Upper lobe of right lung (tissue), 1 donor: ENCODE data around the gene ZNF628. TPM values are rescaled to one million over a fixed set of nuclear protein-coding genes. Genes with fewer than 3 reads are reported as not detected.

Source experiments
- ATAC-seq: fragments of 200-7000 bp; cut with Tn5 transposase; one replicate; pipeline ENCODE4 v1.9.1; 2020; ENCODE audit warnings: mild to moderate bottlenecking, moderate library complexity
- DNase-seq: peaks from one replicate; pipeline ENCODE4 v3.0.0-alpha.2; 2020
- H3K27ac ChIP-seq: fragments of 200-600 bp; one replicate; pipeline ENCODE4 v1.8.0; 2022
- H3K27me3 ChIP-seq: fragments of 200-600 bp; one replicate; pipeline ENCODE4 v1.8.0; 2022; ENCODE audit warnings: mild to moderate bottlenecking
- H3K36me3 ChIP-seq: fragments of 200-600 bp; one replicate; pipeline ENCODE4 v1.8.0; 2022
- H3K4me1 ChIP-seq: fragments of 200-600 bp; one replicate; pipeline ENCODE4 v1.8.0; 2022
- H3K4me3 ChIP-seq: fragments of 200-600 bp; one replicate; pipeline ENCODE4 v1.8.0; 2022; ENCODE audit warnings: mild to moderate bottlenecking
- H3K9me3 ChIP-seq: fragments of 200-600 bp; one replicate; pipeline ENCODE4 v1.8.0; 2022
- CTCF ChIP-seq: fragments of 200-600 bp; IDR thresholded peaks from one replicate; pipeline ENCODE4 v1.8.0; 2022; ENCODE audit warnings: antibody characterized with exemption
- intact Hi-C: fragments of 100-400 bp; cut with DNase I; formaldehyde crosslinking; loops from one replicate; pipeline ENCODE4 v1.11.0; 2022
- total RNA-seq: library from RNA; stranded (reverse); fragmentation: NEBNext Ultra II Directional; extraction: Animal tissue kit (Norgen Biotek cat#: 25700); gene quantifications from one replicate; pipeline ENCODE4 v1.2.1, GENCODE V29; 2021
- donor health status: DM: no; HTN: yes; CAD: no; lungs with severe emphysema.

ZNF628 gene
- total RNA-seq, 1 donor from 2014 or later: 10.2 TPM

GRCh38 chr19:55478364-55478763, 1.9 kb downstream of the ZNF628 start:
- intact Hi-C loops: no loop called here
- TF ChIP-seq CTCF: no peak
- ATAC-seq (no peak), DNase-seq (no peak)
- H3K9me3 ChIP-seq: no peaks in the 10 kb centered on the region
- no peaks in the 10 kb centered on the region for H3K27me3 ChIP-seq
- H3K36me3 ChIP-seq: peaks cover 5% of the 10 kb centered on the region
- no peak overlapping the region for H3K27ac ChIP-seq
- H3K4me3 ChIP-seq: no peak overlapping the region
- H3K4me1 ChIP-seq: peaks cover 11% of the 10 kb centered on the region

- H3K36me3 ChIP-seq: peaks cover 5% of the 10 kb centered on the region
- H3K9me3 ChIP-seq: no peaks in the 10 kb centered on the region
- intact Hi-C loops: no loop called here
- TF ChIP-seq CTCF: no peak
- ATAC-seq: no peak
- H3K4me3 ChIP-seq: no peak overlapping the region
- no peaks in the 10 kb centered on the region for H3K27me3 ChIP-seq
- no peak overlapping the region for H3K27ac ChIP-seq
- H3K4me1 ChIP-seq: peaks cover 13% of the 10 kb centered on the region
- DNase-seq: no peak
These were observed 2.6 kb downstream of the ZNF628 start for GRCh38 chr19:55479045-55479444.

GRCh38 chr19:55479451-55480230, 3.2 kb downstream of the ZNF628 start:
- Histone ChIP-seq H3K27me3 (no peaks in the 10 kb centered on the region), H3K4me3 (no peak overlapping the region), H3K36me3 (peaks cover 5% of the 10 kb centered on the region), H3K4me1 (peaks cover 19% of the 10 kb centered on the region), H3K27ac (no peak overlapping the region), H3K9me3 (no peaks in the 10 kb centered on the region)
- intact Hi-C loops: no loop called here
- DNase-seq (no peak), ATAC-seq (no peak)
- TF ChIP-seq CTCF: no peak

- Histone ChIP-seq H3K27ac (no peak overlapping the region), H3K27me3 (no peaks in the 10 kb centered on the region), H3K4me3 (no peak overlapping the region), H3K36me3 (peaks cover 5% of the 10 kb centered on the region), H3K4me1 (peaks cover 15% of the 10 kb centered on the region), H3K9me3 (no peaks in the 10 kb centered on the region)
- ATAC-seq (no peak), DNase-seq (no peak)
- no peak for TF ChIP-seq CTCF
- intact Hi-C loops: no loop called here
These were observed 4.9 kb downstream of the ZNF628 start for GRCh38 chr19:55481148-55481793.

- Histone ChIP-seq H3K27me3 (no peaks in the 10 kb centered on the region), H3K4me1 (peaks cover 15% of the 10 kb centered on the region), H3K27ac (no peak overlapping the region), H3K36me3 (peaks cover 5% of the 10 kb centered on the region), H3K9me3 (no peaks in the 10 kb centered on the region), H3K4me3 (no peak overlapping the region)
- DNase-seq (no peak), ATAC-seq (no peak)
- no peak for TF ChIP-seq CTCF
- intact Hi-C loops: no loop called here
These were observed 5.4 kb downstream of the ZNF628 start for GRCh38 chr19:55481794-55482155.
